ENCODE data around the gene EVA1C.

DNA sequence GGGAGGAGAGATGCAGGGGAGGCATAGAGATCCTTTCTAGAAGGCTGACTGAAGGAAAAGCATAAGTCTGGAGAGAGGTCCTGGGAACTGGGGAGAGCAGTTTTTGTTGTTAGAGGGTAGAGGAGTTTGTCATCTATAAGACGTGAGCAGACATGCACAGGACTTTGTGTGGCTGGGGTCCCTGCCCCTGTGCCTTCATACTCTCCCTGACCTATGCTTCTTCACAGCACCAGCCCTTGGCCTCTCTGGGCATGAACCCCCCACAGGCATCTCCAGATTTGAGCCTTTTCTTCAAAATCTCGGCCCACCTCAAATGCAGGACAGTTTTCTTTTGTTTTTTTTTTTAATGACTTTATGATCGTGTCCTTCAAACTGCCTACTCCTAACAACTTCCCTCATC lies 79.9 kb downstream of the EVA1C start:
- TF ChIP-seq POLR2AphosphoS5 (IDR thresholded peaks at IDR 0.05; ENCODE audit: low read depth) (no peak), EZH2phosphoT487 (IDR thresholded peaks at IDR 0.05; ENCODE audit: unreplicated experiment) (no peak), CTCF (conservative IDR thresholded peaks at IDR 0.05; ENCODE audit: low read depth in 2 of 2) (no peak), CREB1 (CRISPR knock-in tag; IDR thresholded peaks at IDR 0.05; ENCODE audit: low read depth) (no peak), EZH2 (IDR thresholded peaks at IDR 0.05; ENCODE audit: low read depth, unreplicated experiment) (no peak), NANOG (IDR thresholded peaks at IDR 0.05; ENCODE audit: borderline replicate concordance) (no peak), JUNB (IDR thresholded peaks at IDR 0.05; ENCODE audit: unreplicated experiment) (no peak), REST (IDR thresholded peaks at IDR 0.05; ENCODE audit: unreplicated experiment) (no peak), ZNF462 (CRISPR knock-in tag; IDR thresholded peaks at IDR 0.05) (no peak), ZNF331 (CRISPR knock-in tag; IDR thresholded peaks at IDR 0.05; ENCODE audit: low read depth) (no peak)
- TF ChIP-seq, protein P1, sequence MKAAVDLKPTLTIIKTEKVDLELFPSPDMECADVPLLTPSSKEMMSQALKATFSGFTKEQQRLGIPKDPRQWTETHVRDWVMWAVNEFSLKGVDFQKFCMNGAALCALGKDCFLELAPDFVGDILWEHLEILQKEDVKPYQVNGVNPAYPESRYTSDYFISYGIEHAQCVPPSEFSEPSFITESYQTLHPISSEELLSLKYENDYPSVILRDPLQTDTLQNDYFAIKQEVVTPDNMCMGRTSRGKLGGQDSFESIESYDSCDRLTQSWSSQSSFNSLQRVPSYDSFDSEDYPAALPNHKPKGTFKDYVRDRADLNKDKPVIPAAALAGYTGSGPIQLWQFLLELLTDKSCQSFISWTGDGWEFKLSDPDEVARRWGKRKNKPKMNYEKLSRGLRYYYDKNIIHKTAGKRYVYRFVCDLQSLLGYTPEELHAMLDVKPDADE (IDR thresholded peaks at IDR 0.05) = no peak
